GM19328 (cell line): ENCODE results near the gene CMTM1.
"Not testable (repeated sequence)": the region's sequence is repeated elsewhere in the genome, so short reads cannot be mapped to it uniquely, and the experiment has no call there.

Source experiments
- ATAC-seq: cut with Tn5 transposase; IDR thresholded peaks from one replicate; pipeline ENCODE4 v1.9.1; 2021; ENCODE audit warnings: mild to moderate bottlenecking, moderate library complexity; ENCODE audit not compliant: unreplicated experiment

Gene CMTM1

GRCh38 chr16:66610111-66610820, 44.0 kb downstream of the CMTM1 start:
- ATAC-seq: no peak

GRCh38 chr16:66611911-66612310, 45.7 kb downstream of the CMTM1 start:
- ATAC-seq: not testable (repeated sequence)

GRCh38 chr16:66612422-66612821, 46.2 kb downstream of the CMTM1 start:
- no peak for ATAC-seq

GRCh38 chr16:66614161-66614802, 48.0 kb downstream of the CMTM1 start:
- no peak for ATAC-seq

- ATAC-seq: no peak
Observed at GRCh38 chr16:66616169-66616568, 49.9 kb downstream of the CMTM1 start.

- no peak for ATAC-seq
Observed at GRCh38 chr16:66616592-66616991, 50.4 kb downstream of the CMTM1 start.

- no peak for ATAC-seq
Observed at GRCh38 chr16:66617010-66617434, 50.8 kb downstream of the CMTM1 start.

- no peak for ATAC-seq
Observed at GRCh38 chr16:66617728-66618127, 51.5 kb downstream of the CMTM1 start.

GRCh38 chr16:66618588-66619375, 52.5 kb downstream of the CMTM1 start:
- no peak for ATAC-seq

- ATAC-seq: no peak
Observed at GRCh38 chr16:66619534-66620428, 53.5 kb downstream of the CMTM1 start.

- no peak for ATAC-seq
Observed at GRCh38 chr16:66620429-66620795, 54.2 kb downstream of the CMTM1 start.

- no peak for ATAC-seq
Observed at GRCh38 chr16:66621973-66622372, 55.7 kb downstream of the CMTM1 start.

- ATAC-seq: no peak
Observed at GRCh38 chr16:66622863-66623262, 56.6 kb downstream of the CMTM1 start.

GRCh38 chr16:66623755-66624154, 57.5 kb downstream of the CMTM1 start:
- ATAC-seq: no peak

- ATAC-seq: not testable (repeated sequence)
Observed at GRCh38 chr16:66627611-66628378, 61.6 kb downstream of the CMTM1 start.
